HG03439 (cell line): Measurements from ENCODE around the gene LOXL1.
"Not testable (repeated sequence)": the region's sequence is repeated elsewhere in the genome, so short reads cannot be mapped to it uniquely, and the experiment has no call there.

Experiments used
- ATAC-seq: cut with Tn5 transposase; IDR thresholded peaks from one replicate; pipeline ENCODE4 v1.9.1; 2021; ENCODE audit warnings: mild to moderate bottlenecking, moderate library complexity; ENCODE audit not compliant: unreplicated experiment

The LOXL1 gene

DNA sequence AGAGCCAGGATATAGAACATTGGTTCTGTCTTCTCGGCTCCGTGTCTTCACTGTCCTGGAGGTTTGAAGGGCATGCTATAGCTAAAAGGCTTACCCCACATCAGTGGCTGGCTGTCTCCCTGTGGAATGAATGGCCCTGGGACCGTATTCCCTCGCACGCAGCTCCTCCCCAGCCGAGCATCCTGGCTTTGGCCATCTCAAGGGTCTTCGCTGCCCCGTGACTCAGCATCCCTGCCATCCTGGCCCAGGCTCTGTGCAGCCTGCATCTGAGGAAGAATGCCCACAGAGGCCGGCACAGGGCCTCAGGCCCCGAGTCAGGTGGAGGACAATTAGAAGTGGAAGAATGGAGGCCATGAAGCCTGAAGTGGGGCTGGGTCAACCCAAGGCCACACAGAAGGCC is 11.0 kb downstream of the LOXL1 start:
- no peak for ATAC-seq

DNA sequence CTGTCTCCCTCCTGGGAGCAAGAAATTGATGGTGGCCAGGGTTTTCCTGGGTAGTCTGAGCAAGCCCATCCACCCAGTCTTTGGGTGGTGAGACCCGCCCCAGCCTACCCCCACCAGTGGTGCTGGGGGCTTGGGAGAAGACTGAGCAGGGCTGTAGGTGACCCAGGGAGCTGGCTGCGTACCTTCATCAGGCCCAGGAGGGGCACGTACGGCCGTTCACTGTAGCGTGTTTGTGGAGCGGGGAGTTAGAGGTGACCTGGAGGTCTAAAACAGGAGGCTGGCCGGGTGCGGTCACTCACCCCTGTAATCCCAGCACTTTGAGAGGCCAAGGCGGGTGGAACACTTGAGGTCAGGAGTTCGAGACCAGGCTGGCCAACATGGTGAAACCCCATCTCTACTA is 11.5 kb downstream of the LOXL1 start:
- no peak for ATAC-seq

DNA sequence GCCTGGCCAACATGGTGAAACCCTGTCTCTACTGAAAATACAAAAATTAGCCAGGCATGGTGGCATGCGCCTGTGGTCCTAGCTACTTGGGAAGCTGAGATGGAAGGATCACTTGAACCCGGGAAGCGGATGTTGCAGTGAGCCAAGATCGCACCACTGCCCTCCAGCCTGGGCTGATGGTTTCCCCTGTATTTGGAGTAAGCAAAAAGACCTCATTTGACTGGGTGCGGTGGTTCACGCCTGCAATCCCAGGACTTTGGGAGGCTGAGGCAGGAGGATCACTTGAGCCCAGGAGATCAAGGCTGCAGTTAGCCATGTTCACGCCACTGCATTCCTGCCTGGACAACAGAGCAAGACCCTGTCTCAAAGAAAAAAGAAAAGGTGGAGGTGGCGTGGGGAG is 12.3 kb downstream of the LOXL1 start:
- not testable (repeated sequence) for ATAC-seq

DNA sequence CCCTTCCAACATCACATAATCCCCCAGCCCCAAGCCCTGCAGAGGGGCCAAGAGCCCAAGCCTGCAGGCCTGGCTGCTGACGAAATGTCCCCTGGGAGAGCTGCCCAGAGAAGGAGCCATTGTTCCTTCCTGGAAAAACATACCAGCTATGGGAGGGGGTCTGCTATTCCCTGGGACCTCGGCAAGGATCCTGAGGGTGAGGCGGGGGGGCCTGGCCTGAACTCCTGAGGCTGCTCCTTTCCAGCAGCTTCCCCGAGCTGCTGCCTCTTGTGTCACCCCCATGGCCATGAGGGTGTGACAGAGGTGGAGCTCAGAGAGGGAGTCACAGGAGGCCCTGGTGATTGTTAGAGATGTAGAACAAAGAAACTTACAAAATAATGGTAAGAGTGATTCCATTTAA is 12.9 kb downstream of the LOXL1 start:
- no peak for ATAC-seq

DNA sequence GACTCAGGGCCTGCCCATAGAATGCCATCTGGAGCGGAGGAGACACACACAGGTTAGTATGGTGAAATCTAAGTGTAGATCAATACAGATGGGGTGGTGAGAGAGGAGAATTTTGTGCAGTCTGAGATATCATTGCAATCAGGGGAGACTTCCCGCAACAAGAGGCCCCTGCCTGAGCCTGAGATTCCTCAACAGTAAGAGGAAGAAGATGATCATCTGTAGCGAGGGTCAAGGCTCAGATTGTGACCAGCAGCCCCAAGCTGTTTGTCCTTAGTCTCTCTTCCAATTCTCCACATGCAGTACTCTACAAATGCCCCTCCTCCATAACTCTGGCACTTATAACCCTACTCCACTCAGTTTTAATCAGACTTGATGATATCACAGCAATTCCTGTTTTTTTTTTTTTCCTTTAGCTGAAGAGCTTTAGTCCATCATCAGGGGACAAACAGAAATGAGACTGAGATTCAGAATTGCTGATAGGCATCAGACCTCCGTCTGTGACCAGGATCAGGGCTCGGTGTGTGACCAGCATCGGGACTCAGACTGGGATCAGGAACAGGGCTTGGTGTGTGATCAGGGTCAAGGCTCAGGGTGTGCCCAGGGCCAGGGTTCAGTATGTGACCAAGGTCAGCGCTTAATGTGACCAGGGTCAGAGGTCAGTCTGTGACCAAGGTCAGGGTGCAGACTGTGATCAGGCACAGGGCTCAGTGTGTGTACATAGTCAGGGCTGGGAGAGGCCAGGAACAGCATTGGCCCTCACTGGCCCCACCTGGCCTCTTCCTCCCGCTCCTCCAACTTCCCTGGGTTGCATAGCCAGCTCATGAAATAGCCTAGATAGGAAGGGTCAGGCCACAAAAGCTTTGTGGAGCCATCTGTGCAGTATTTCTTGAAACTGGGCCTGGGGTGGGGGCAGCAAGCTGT is 14.1 kb downstream of the LOXL1 start:
- ATAC-seq = no peak

DNA sequence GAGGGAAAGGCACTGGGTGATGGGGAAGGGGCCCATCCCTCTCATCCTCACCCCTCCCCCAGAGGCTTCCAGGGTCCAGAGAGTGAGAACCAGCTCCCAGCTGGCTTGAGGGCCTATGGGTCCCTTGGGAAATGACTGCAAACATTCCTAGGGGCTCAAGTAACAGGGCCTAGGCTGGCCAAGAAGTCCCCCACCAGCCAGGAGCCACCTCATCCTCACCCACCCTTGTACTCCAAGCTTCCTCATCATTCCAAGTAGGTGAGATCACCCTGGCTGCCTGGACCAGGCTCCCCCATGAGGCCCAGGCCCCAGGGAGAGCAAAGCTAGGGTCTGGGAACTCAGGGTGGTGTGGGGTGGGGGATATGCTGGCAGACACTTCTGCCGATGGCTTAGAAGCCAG is 14.8 kb downstream of the LOXL1 start:
- ATAC-seq = no peak

DNA sequence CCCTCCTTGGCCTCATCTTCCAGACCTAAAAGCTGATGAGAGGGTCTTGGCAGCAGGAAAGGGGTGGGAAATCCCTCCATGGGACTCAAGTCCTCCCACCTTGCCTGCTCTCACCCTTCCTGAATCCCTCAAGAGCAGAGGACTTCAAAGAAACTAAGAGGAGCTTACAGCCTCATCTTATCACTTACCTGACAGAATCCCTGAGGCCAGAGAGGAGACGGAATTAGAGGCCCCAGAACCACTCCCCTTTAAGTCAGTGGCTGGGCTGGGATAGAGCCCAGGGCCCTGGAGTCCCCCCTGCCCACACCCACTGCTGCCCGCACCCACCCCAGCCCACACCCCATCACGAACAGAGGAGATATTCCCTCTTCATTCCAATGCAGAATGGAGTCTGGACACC is 15.2 kb downstream of the LOXL1 start:
- ATAC-seq = no peak

DNA sequence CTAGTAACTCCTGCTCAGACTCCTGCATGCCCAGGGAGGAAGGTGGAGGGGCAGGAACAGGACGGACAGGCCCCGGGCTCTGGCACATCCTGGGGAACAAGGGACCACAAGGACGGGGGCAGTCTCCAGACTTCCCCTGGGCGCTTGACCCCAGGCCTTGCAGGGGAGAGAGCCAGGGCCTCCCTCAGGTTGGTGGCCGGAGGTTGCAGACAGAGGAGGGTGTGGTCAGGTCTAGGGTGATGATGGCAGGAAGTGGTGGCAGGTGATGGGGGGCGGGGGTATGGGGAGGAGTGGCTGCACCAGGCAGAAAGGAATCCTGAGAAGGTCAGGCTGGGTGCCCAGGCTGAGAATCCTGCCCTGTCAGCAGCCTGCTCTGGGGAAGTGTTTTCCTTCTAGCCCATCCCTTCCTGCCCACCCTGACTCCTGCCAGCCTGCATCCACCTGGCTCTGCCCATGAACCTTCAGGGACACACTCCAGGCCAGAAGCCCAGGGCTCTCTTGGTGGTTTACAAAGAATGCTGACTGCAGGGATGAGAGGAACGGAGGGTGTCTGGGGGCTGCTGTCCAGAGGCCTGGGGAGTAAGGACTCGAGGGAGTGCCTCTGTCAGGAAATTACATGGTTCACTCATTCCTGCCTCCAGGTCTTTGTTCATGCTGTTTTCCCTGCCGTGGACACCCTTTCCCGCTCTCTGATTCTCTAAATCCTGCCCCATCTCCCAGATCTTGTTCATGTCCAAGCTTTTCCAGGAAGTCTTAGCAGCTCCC is 15.8 kb downstream of the LOXL1 start:
- ATAC-seq = no peak

DNA sequence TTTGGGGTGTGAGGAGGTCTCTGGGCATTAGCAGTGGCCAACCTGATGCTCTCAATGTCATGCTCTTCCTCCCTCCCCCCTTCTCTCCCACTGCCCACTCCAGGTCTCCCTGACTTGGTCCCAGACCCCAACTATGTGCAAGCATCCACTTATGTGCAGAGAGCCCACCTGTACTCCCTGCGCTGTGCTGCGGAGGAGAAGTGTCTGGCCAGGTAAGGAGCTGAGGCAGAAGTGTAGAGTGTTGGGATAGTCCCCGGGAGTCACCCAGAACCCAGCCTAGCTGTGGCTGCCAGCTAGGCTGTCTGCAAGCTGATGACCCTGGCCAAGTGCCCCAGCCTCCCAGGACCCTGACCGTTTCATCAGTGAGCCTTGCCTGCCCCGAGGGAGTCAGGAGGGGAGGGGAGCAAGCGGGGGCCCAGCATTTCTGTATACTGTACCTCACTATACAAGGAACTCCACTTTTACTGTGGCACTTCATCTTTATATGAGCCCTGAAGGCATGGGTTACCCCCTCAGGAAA is 16.5 kb downstream of the LOXL1 start:
- ATAC-seq = no peak

DNA sequence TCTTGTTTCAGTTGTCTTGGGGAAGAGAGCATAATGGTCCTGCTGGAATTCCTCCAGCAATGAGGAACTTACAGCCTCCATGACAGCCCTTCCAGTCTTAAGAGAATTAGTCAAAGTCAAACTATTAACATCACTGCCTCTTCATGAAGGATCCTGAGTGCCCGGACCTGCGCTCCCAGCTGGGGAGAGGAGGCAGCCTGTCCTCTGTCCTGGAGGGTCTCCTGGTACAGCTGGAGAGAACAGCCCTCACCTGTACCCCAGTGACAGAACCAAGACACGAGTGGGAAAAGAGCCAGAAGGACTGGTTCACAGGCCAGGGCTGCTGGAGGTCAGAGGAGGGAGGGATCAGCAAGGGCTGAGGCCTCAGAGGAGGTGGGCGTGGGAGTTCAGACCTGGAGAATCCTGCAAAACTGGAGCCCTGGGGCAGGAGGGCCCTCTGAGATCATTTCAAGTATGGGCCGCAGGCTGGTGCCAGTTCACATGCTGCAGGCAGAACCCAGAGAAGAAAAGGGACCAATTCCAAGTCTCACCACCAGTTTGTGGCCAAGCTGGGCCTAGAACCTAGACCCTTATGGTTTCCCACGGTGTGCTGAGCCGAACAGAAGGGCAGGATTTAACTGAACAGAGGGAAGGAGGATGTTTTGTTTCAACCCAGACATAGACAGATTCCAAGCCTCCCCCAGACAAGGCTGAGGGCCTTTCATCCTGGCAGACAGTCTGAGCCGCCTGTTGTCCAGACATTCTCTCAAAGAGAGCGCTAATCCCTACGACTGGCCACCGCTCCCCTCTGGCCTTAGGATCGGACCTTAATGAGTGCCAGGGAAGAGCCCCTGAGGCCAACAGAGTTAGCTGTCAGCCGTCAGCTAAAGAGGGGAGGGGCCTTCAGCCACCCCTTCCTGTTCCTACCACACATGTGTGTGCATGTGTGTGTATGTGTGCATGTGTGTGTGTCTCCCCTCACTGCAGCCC is 18.2 kb downstream of the LOXL1 start:
- no peak for ATAC-seq

DNA sequence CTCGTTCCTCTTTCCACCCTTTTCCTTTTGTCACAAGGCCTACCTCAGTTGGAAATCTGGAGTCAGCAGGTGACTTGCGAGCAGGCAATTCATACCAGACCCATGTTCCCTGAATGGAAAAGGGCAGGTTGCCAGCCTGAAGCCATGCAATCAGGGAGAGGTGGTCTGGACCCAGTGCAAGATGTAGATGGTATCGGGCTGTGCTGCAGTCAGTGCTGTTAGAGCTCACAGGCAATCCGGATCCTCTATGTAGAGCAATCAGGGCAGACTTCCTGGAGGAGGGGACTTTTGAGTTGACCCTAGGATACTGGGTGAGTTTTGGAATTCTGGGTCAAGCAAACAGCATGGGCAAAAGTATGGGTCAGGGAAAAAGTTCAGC is 18.9 kb downstream of the LOXL1 start:
- ATAC-seq = no peak

DNA sequence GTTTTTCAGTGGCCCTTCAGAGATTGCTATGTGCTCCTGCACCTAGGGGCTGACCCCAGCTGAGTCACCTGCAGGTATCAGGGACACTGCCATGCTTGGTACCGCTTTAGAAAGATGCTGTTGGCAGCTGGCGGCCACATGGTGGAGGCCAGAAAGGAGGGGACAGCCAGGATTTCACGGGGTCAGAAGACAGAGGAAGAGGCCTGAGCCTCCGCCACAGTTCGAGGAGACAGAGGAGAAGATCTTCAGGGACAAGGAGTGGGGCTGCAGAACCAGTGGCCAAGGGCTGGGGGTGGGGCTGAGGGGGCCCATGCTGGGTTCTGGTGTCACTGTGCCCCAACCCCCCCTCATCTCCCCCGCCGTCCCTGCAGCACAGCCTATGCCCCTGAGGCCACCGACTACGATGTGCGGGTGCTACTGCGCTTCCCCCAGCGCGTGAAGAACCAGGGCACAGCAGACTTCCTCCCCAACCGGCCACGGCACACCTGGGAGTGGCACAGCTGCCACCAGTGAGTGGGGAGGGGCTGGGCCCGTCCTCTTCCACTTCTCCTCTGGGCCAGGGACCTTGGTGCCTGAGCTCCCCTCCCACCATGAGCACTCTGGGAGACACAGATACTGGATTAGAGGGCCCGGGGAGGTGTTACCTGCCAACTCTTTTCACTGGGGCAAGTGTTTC is 19.9 kb downstream of the LOXL1 start:
- no peak for ATAC-seq

DNA sequence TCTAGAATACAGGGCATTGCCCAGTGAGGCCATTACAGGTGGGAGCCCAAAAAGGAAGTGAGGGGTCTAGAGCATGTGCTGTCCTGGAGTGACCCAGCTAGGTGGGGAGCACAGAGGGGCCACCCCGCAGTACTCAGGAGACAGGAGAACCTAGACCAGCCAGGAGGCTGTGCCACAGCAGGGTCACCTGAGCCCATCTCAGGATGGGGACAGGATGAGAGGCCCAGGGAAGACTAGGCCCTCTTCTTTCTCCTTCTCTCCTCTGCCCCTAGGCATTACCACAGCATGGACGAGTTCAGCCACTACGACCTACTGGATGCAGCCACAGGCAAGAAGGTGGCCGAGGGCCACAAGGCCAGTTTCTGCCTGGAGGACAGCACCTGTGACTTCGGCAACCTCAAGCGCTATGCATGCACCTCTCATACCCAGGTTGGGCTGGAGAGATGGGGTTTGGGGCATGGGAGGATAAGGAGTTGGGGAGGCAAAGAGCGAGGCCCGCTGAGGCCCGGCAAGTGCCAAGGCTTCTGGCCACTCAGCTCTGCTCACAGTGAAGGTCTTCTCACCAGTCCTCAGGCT is 20.6 kb downstream of the LOXL1 start:
- no peak for ATAC-seq

DNA sequence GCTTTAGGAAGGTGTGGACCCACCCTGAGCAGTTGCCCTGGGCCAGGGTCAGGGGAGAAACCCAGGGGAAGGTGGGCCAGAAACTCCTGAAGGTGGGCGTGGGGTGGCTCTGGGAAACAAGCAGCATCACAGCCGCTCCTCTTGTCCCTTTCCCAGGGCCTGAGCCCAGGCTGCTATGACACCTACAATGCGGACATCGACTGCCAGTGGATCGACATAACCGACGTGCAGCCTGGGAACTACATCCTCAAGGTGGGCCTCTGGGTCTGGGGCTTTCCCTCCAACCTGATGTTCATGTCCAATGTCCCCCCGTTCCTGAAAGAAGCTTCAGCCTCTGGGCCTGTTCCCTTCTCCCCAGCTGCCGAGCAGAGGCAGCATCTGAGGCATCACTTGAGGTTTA is 21.4 kb downstream of the LOXL1 start:
- ATAC-seq = no peak

DNA sequence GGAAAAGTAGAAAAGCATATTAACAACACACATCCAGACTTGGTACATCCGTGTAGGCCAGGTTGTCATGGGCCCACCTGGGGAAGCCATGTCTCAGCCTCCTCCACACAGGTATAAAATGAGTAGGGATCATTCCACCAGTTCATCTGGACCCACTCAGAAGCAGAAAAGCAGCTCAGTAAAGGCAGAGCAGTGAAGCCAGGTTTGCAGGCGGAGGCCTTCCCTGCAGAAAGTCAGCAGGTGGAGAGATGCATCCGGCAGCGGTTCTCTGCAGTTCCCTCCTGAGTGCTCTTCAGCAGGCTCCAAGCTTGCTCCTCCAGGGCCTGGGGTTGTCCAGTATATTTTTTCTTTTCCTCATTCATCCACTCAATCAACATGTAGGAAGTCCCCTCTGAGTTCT is 22.1 kb downstream of the LOXL1 start:
- ATAC-seq = no peak

DNA sequence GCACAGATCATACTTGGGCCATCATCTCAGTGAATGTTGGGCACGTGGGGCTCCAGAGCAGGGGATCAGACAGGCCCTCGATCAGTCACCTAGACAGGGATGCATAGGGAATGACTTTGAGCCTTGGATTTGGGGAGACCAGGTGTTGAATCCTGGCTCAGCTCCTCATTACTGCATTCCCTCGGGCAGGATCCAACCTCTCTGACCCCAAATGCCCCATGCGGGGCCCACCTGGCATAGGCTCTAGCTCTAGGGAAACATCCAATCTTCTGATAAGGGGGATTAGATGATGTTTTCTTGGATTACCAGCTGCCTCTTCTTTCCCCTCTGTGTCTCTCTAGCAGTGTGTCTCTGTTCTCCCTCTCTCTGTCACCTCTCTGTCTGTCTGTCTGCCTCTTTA is 22.7 kb downstream of the LOXL1 start:
- ATAC-seq = no peak

DNA sequence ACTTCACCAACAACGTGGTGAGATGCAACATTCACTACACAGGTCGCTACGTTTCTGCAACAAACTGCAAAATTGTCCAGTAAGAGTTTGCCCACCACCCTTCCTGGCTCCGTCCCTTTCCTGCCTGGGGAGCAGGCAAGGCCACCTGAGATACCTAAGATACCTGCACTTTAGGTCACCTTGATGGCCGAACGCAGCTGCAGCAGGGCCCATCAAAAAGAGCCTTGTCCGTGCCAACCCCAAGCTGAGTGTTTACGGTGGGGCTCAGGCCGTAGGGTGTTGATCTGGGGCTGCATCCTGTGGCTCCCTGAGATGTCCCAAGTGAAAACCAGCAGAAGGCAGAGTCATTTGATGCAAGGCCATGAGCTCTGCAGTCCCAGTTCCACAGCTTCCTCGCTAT is 23.2 kb downstream of the LOXL1 start:
- ATAC-seq = no peak

DNA sequence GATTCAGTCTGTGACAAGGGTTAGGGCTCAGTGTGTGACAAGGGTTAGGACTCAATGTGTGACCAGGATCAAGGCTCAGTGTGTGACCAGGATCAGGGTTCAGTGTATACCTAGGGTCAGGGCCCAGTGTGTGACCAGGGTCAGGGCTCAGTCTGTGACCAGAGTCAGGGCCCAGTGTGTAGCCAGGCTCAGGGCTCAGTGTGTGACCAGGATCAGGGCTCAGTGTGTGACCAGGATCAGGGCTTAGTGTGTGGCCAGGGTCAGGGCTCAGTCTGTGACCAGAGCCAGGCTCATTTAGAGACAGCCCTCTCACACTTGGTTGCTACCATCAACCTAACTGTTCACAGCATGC is 24.2 kb downstream of the LOXL1 start:
- ATAC-seq = no peak

DNA sequence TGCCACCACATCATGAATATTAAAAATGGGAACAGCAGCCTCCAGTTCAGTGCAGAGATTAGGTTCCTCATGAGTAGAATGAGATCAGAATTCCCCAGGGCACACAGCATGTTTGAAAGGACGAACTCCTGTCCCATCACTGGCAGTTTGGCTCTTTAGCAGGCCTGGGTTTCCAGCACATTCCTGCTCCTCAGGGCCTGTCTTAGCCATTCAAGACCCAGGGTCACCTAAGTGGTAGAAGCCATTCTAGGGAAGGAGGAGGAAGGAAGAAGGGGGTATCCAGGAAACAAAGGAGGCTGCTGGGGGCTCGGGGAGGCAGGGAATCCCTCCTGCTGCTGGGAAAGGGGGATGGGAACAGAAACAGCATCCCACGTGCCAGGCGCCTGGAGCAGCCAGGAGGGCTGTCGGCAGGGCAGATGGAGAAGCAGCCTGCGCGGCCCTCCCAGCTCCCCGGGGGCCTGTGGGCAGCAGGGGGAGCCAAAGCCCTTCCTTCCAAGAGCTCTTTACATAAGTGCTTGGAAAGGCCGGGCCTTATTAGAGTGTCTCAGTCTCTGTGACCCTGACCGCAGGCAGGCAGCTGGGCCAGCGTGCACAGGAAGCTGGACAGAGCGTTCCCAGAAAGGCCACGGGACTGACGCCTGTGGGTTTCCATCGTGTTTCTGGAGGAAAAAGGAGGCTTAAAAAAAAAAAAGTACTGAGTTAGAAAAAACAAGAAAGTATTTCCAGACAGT is 24.7 kb downstream of the LOXL1 start:
- no peak for ATAC-seq
